Transverse colon (tissue), 4 donors: ENCODE results near the gene DEGS2. TPM values are rescaled to one million over a fixed set of nuclear protein-coding genes. Genes with fewer than 3 reads are reported as not detected.
"Not testable (repeated sequence)": the region's sequence is repeated elsewhere in the genome, so short reads cannot be mapped to it uniquely, and the experiment has no call there.

Source experiments
- DNase-seq: peaks from one replicate; pipeline ENCODE4 v3.0.0-alpha.2; 2019
- H3K27ac ChIP-seq, 4 donors: fragments of 200-600 bp; sonication (generic); 2 replicates each; pipeline ENCODE4 v1.5.1; 2016 to 2018; ENCODE audit warnings: inconsistent platforms in 4 of 4
- H3K27me3 ChIP-seq: fragments of 200-600 bp; sonication (generic); 2 replicates; pipeline ENCODE4 v1.5.1; 2017; ENCODE audit warnings: inconsistent platforms
- H3K36me3 ChIP-seq, 4 donors: fragments of 200-600 bp; sonication (generic); 2 replicates each; pipeline ENCODE4 v1.5.1; 2017 to 2019; ENCODE audit warnings: inconsistent platforms in 4 of 4
- H3K4me1 ChIP-seq, 4 donors: fragments of 200-600 bp; sonication (generic); 2 replicates each; pipeline ENCODE4 v1.5.1; 2017 to 2020; ENCODE audit warnings: inconsistent platforms in 4 of 4
- H3K4me3 ChIP-seq, 4 donors: fragments of 200-600 bp; sonication (generic); 1 replicate in 1 of 4; 2 replicates in 3 of 4; pipeline versions ENCODE4 v1.5.1 to v1.6.1; 2017 to 2019; ENCODE audit warnings: inconsistent platforms in 4 of 4
- H3K9me3 ChIP-seq, 2 donors: fragments of 200-600 bp; sonication (generic); 2 replicates each; pipeline ENCODE4 v1.5.1; 2017 to 2019; ENCODE audit warnings: inconsistent platforms in 2 of 2
- EP300 ChIP-seq: sonication (generic); formaldehyde crosslinking; IDR thresholded peaks from one replicate; pipeline ENCODE4 v1.6.1; 2017; ENCODE audit warnings: antibody characterized with exemption, low read depth
- POLR2A ChIP-seq: fragments of 450-650 bp; IDR thresholded peaks from one replicate; pipeline ENCODE4 v1.6.1; 2016; ENCODE audit warnings: antibody characterized with exemption, mild to moderate bottlenecking, moderate library complexity
- POLR2AphosphoS5 ChIP-seq, 3 donors: sonication (generic); formaldehyde crosslinking; IDR thresholded peaks; one replicate each; pipeline ENCODE4 v1.6.1; 2016; ENCODE audit warnings: antibody characterized with exemption in 3 of 3
- WGBS, 2 donors: methylation state at CpG; one replicate each; pipeline ENCODE4 v1.1.5; 2018; ENCODE audit warnings: low coverage in 1 of 2; 5-methylcytosine and 5-hydroxymethylcytosine counted together
- in situ Hi-C, 4 donors: fragments of 200-750 bp; cut with MboI; loops; one replicate each; pipeline versions ENCODE4 v1.15.0 to v1.15.1; 2017; ENCODE audit warnings: low sequenced_read_pairs in 3 of 4, low pct_ligation_motif_present in 1 of 4, low pct_unique_long_range_greater_than_20kb in 1 of 4
- intact Hi-C: fragments of 100-400 bp; cut with DNase I; formaldehyde crosslinking; loops from one replicate; pipeline ENCODE4 v1.15.1; 2023; ENCODE audit warnings: low total_unique reads
- total RNA-seq, 4 donors: library from RNA; depleted of rRNA; stranded (reverse); fragments of >200 nt; gene quantifications; one replicate each; pipeline ENCODE4 v1.1.0, GENCODE V29; 2016
- TF ChIP-seq, protein P1 (sequence below), 5 experiments: fragments of 200-600 bp in 3 of 5; fragments of 450-650 bp in 2 of 5; sonication (generic) in 3 of 5; IDR thresholded peaks; 1 replicate in 2 of 5; 2 replicates in 3 of 5; pipeline ENCODE4 v1.5.1; 2016 to 2017; ENCODE audit warnings: antibody characterized with exemption in 5 of 5, inconsistent platforms in 3 of 5, mild to moderate bottlenecking in 2 of 5, moderate library complexity in 1 of 5

DEGS2 gene
- 10 to 100 TPM in 3 of 4 donors, 1 to 10 TPM in 1; 4.9 to 33.2 (median 23.7) TPM for total RNA-seq

DNA sequence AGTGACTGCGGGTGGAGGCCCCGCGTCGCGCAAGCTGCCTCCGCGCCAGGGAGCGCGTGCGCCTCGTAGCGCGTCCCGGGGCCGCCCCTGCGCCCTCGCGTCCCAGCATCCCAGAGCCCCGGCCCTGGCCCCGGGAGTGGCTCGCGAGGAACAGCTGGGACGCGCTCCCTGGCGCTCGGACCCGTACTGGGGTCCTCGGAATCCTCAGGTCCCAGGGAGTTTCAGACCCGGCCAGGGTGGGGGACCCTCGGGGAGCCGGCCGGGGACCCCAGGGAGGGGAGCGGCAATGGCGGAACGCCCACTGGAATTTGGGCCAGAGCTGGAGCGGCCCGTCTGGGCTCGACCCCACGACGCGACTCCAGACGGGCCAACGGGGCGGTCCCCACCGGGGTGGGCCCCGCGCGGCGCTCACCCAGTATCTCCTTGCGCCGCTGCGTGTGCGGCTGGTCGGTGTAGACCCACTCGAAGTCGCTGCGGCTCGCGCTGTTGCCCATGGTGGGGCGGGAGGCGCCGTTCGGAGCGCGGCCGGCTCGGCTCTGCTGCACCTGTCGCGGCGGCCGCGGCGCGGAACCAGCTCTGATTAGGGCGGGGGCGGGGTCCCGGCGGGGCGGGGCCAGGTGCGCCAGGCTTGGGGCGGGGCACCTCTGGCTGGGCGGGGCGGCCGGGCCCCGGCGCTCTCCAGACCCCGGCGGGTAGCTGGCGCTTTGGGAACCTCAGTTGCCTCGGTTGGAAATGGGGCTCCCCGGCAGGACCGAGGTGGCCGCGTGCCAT is at the start of gene DEGS2:
Gene DEGS2, minus strand, starts transcription at position 552 of the 771 bp plus-strand sequence. Its CDS starts 58 bp downstream, at position 494.
- peaks cover 37% of the 10 kb centered on the region for H3K27me3 ChIP-seq
- WGBS, 2 donors: 0% methylated on average over 57 of the region's 94 CpGs; no CpG with 5 or more reads in 1 of the 2 donors
- peak; percentile 79 for DNase-seq
- peaks cover 7 to 38% (median 36%) of the 10 kb centered on the region in 4 donors for H3K4me1 ChIP-seq
- no peaks in the 10 kb centered on the region for H3K36me3 ChIP-seq
- H3K4me3 ChIP-seq: peak within 1 kb of the TSS; percentile 40 to 55 (median 50)
- peak within 1 kb of the TSS; percentile 72 to 87 (median 84) for H3K27ac ChIP-seq
- TF ChIP-seq, protein P1, sequence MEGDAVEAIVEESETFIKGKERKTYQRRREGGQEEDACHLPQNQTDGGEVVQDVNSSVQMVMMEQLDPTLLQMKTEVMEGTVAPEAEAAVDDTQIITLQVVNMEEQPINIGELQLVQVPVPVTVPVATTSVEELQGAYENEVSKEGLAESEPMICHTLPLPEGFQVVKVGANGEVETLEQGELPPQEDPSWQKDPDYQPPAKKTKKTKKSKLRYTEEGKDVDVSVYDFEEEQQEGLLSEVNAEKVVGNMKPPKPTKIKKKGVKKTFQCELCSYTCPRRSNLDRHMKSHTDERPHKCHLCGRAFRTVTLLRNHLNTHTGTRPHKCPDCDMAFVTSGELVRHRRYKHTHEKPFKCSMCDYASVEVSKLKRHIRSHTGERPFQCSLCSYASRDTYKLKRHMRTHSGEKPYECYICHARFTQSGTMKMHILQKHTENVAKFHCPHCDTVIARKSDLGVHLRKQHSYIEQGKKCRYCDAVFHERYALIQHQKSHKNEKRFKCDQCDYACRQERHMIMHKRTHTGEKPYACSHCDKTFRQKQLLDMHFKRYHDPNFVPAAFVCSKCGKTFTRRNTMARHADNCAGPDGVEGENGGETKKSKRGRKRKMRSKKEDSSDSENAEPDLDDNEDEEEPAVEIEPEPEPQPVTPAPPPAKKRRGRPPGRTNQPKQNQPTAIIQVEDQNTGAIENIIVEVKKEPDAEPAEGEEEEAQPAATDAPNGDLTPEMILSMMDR (IDR thresholded peaks at IDR 0.05): no peak
- TF ChIP-seq POLR2AphosphoS5 (IDR thresholded peaks at IDR 0.05) (peak; percentile 58 to 89 (median 85)), POLR2A (peak; percentile 81), EP300 (no peak)
- in situ Hi-C loops (no loop called here), intact Hi-C loops (no loop called here)
- H3K9me3 ChIP-seq: peaks cover 0 to 5% of the 10 kb centered on the region in 2 donors

GRCh38 chr14:100208136-100208535 is 48.7 kb upstream of the DEGS2 start:
- in situ Hi-C loops, intact Hi-C loops, H3K9me3 ChIP-seq, H3K4me3 ChIP-seq, H3K27me3 ChIP-seq, DNase-seq, H3K27ac ChIP-seq, H3K36me3 ChIP-seq, H3K4me1 ChIP-seq: not testable (repeated sequence)
- 100% methylated on average over 1 of the region's 33 CpGs; no CpG with 5 or more reads in 1 of the 2 donors for WGBS, 2 donors

DNA sequence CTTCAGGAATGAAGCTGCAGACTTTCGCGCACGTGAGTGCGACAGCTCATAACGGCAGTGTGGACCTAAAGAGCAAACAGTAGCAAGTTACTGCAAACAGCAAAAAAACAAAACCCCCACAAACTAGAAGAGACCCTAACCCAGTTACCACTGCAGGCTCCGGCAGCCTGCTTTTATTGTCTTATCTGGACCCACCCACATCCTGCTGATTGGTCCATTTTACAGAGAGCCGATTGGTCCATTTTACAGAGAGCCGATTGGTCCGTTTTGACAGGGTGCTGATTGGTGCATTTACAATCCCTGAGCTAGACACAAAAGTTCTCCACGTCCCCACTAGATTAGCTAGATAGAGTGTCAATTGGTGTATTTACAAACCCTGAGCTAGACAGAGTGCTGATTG is 48.1 kb upstream of the DEGS2 start:
- intact Hi-C loops, H3K9me3 ChIP-seq, H3K4me1 ChIP-seq, DNase-seq, H3K4me3 ChIP-seq, H3K27me3 ChIP-seq, in situ Hi-C loops, H3K27ac ChIP-seq, H3K36me3 ChIP-seq: not testable (repeated sequence)
- WGBS, 2 donors: 86% methylated on average over 10 of the region's 10 CpGs; no CpG with 5 or more reads in 1 of the 2 donors

- WGBS, 2 donors: 87 to 93% methylated on average over 6 to 7 of the region's 7 CpGs
- H3K27ac ChIP-seq, in situ Hi-C loops, H3K9me3 ChIP-seq, H3K27me3 ChIP-seq, intact Hi-C loops, H3K4me3 ChIP-seq, H3K4me1 ChIP-seq, H3K36me3 ChIP-seq, DNase-seq: not testable (repeated sequence)
These were observed 45.4 kb upstream of the DEGS2 start for GRCh38 chr14:100204835-100205167.

DNA sequence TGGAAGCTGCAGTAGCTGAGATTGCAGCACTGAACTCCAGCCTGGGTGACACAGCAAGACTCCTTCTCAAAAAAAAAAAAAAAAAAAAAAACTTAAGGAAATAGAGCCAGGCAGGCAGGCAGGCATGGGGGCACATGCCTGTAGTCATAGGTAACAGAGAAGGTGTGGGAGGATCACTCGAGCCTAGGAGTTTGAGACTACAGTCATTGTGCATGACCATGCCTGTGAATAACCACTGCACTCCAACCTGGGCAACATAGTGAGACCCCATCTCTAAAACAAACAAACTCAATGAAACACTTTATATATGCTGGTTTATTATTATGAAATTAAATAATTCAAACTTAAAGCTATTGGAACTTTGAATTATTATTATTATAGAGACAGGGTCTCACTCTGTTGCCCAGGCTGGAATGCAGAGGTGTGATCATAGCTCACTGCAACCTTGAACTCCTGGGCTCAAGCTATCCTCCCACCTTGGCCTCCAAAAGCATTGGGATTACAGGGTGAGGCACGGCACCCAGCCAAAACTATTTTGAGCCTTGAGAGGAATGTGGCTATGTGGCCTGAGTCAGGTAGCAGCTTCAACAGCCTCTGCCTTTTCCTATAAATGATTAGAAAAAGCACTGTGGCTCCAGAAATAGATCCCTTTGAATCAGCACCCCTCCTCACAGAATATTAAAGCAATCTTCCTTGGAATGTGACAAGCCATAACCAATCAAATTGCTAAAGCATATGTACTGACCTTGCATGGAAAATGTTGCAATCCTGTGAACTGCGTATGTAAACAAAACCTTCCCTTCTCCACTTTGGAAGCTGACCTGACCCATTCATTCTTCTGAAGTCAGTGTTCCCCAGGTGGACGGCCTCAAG is 44.8 kb upstream of the DEGS2 start:
- Histone ChIP-seq H3K27me3 (no peaks in the 10 kb centered on the region), H3K36me3 (no peaks in the 10 kb centered on the region), H3K4me1 (no peaks in the 10 kb centered on the region), H3K27ac (no peak overlapping the region), H3K4me3 (no peak overlapping the region), H3K9me3 (no peaks in the 10 kb centered on the region)
- WGBS, 2 donors: 61 to 71% methylated on average over 2 to 4 of the region's 4 CpGs
- intact Hi-C loops: no loop called here
- DNase-seq: no peak
- in situ Hi-C loops: no loop called here
- TF ChIP-seq EP300 (no peak), POLR2AphosphoS5 (IDR thresholded peaks at IDR 0.05) (no peak), POLR2A (no peak)
- TF ChIP-seq, protein P1 (IDR thresholded peaks at IDR 0.05): no peak
